Naive thymus-derived CD4-positive, alpha-beta T cell (primary cell): ENCODE data around the gene ZBTB37. TPM values are rescaled to one million over a fixed set of nuclear protein-coding genes. Genes with fewer than 3 reads are reported as not detected.

Source experiments
- ATAC-seq: fragments of 150-1000 bp; cut with Tn5 transposase; 2 replicates; pipeline ENCODE4 v1.10.0; 2021; ENCODE audit warnings: mild to moderate bottlenecking, moderate library complexity
- CTCF ChIA-PET: fragments of 350-600 bp; sonication (Branson Sonifier 250); formaldehyde crosslinking; loops from one replicate; lab custom pipeline; 2021; ENCODE audit warnings: antibody characterized with exemption; lab: Charles Lee
- POLR2A ChIA-PET: fragments of 350-600 bp; sonication (Branson Sonifier 250); formaldehyde crosslinking; loops from one replicate; lab custom pipeline; 2021; ENCODE audit warnings: antibody characterized with exemption, inconsistent platforms; lab: Charles Lee
- DNase-seq, 9 donors: peaks; one replicate each; pipeline versions ENCODE4 v3.0.0 to v3.0.0-alpha.2; 2020 to 2022; ENCODE audit warnings: mixed read lengths in 1 of 9
- H3K27ac ChIP-seq: one replicate; pipeline ENCODE4 v1.7.0; 2013; ENCODE audit warnings: mild to moderate bottlenecking, low read depth, low read length, moderate library complexity
- H3K27me3 ChIP-seq, 2 donors: one replicate each; pipeline ENCODE4 v1.7.0; 2013; ENCODE audit warnings: low read length in 2 of 2, mild to moderate bottlenecking in 2 of 2, moderate library complexity in 2 of 2; ENCODE audit not compliant: control insufficient read depth in 2 of 2, insufficient read depth in 2 of 2
- H3K36me3 ChIP-seq, 3 experiments: 1 replicate in 2 of 3; 2 replicates in 1 of 3; pipeline ENCODE4 v1.7.0; 2013; ENCODE audit warnings: low read length in 3 of 3, mild to moderate bottlenecking in 3 of 3, moderate library complexity in 1 of 3; ENCODE audit not compliant: insufficient read depth in 3 of 3, control insufficient read depth in 2 of 3
- H3K4me1 ChIP-seq, 2 donors: one replicate each; pipeline ENCODE4 v1.7.0; 2013; ENCODE audit warnings: low read length in 2 of 2, mild to moderate bottlenecking in 2 of 2, moderate library complexity in 1 of 2; ENCODE audit not compliant: control insufficient read depth in 2 of 2, insufficient read depth in 2 of 2
- H3K4me3 ChIP-seq: 2 replicates; pipeline ENCODE4 v1.7.0; 2013; ENCODE audit warnings: mild to moderate bottlenecking, low read length
- H3K9me3 ChIP-seq, 3 experiments: 1 replicate in 2 of 3; 2 replicates in 1 of 3; pipeline ENCODE4 v1.7.0; 2013; ENCODE audit warnings: low read length in 3 of 3; ENCODE audit not compliant: control insufficient read depth in 2 of 3
- H3K27ac Mint-ChIP-seq, 9 donors: one replicate each; pipeline ENCODE4 v1.8.0; 2020 to 2022; ENCODE audit warnings: mixed read lengths in 9 of 9, mild to moderate bottlenecking in 8 of 9, moderate library complexity in 5 of 9, inconsistent platforms in 2 of 9
- H3K27me3 Mint-ChIP-seq, 5 donors: one replicate each; pipeline ENCODE4 v1.8.0; 2021 to 2022; ENCODE audit warnings: mixed read lengths in 5 of 5, mild to moderate bottlenecking in 1 of 5
- H3K36me3 Mint-ChIP-seq, 5 donors: one replicate each; pipeline ENCODE4 v1.8.0; 2020 to 2022; ENCODE audit warnings: mixed read lengths in 5 of 5, mild to moderate bottlenecking in 3 of 5, inconsistent platforms in 1 of 5
- H3K4me1 Mint-ChIP-seq, 7 donors: one replicate each; pipeline ENCODE4 v1.8.0; 2020 to 2022; ENCODE audit warnings: mixed read lengths in 7 of 7, mild to moderate bottlenecking in 3 of 7, inconsistent platforms in 1 of 7
- H3K4me3 Mint-ChIP-seq, 10 donors: one replicate each; pipeline ENCODE4 v1.8.0; 2020 to 2022; ENCODE audit warnings: mild to moderate bottlenecking in 10 of 10, mixed read lengths in 10 of 10, moderate library complexity in 6 of 10, inconsistent platforms in 2 of 10
- H3K9me3 Mint-ChIP-seq, 11 donors: one replicate each; pipeline ENCODE4 v1.8.0; 2020 to 2022; ENCODE audit warnings: mixed read lengths in 11 of 11, mild to moderate bottlenecking in 4 of 11, inconsistent platforms in 1 of 11, moderate library complexity in 1 of 11
- intact Hi-C, 2 donors: fragments of 100-400 bp; cut with micrococcal nuclease; formaldehyde crosslinking; loops; one replicate each; pipeline ENCODE4 v1.15.1; 2023
- polyA plus RNA-seq, 2 donors: library from polyadenylated mRNA; unstranded; fragments of 300-500 nt; fragmentation: Illumina TruSeq; gene quantifications; one replicate each; pipeline ENCODE4 v1.2.3, GENCODE V29; 2021
- total RNA-seq, 6 experiments: library from RNA in 5 of 6; stranded (reverse) in 5 of 6; gene quantifications; 1 replicate in 5 of 6; 2 replicates in 1 of 6; pipeline ENCODE4 v1.2.3 and lab custom pipeline; 2021 to 2026

Gene ZBTB37
- total and polyA plus RNA-seq, 7 experiments from 2014 or later = 2.1 to 30.3 (median 21.1) TPM

DNA sequence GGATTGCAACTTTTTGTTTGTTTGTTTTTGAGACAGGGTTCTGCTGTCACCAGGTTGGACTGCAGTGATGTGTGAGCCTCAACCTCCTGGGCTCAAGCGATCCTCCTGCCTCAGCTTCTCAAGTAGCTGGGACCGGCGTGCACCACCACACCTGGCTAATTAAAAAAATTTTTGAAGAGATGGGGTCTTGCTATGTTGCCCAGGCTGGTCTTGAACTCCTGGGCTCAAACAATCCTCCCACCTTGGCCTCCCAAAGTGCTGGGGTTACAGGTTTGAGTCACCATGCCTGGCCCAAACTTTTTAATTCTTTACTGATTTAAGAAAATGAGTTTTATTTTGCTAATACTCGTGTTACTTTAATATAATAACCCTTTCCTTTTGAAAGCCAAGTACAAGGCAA, 80.4 kb downstream of the ZBTB37 start:
- H3K27ac ChIP-seq = no peak overlapping the region
- no peak overlapping the region for H3K4me3 Mint-ChIP-seq
- H3K4me1 Mint-ChIP-seq = peaks cover 0 to 14% (median 13%) of the 10 kb centered on the region in 7 donors
- no peaks in the 10 kb centered on the region for H3K27me3 Mint-ChIP-seq
- intact Hi-C loops = loop anchor here in 1 of 2 donors (5.0 kb wide), 1 partner anchor 516 kb away; no protein-coding TSS in a partner anchor
- peaks cover 12 to 75% (median 25%) of the 10 kb centered on the region in 3 experiments for H3K36me3 ChIP-seq
- H3K27ac Mint-ChIP-seq = no peak overlapping the region
- ChIA-PET CTCF (no interaction called here), POLR2A (no interaction called here)
- H3K9me3 ChIP-seq = no peaks in the 10 kb centered on the region
- H3K4me1 ChIP-seq = no peaks in the 10 kb centered on the region
- H3K27me3 ChIP-seq = no peaks in the 10 kb centered on the region
- peaks cover 0 to 23% (median 16%) of the 10 kb centered on the region in 5 donors for H3K36me3 Mint-ChIP-seq
- ATAC-seq = no peak
- H3K9me3 Mint-ChIP-seq = no peaks in the 10 kb centered on the region
- DNase-seq = no peak
- H3K4me3 ChIP-seq = no peak overlapping the region

Other genes starting within 250 kb of the ZBTB37 start
- not detected for gene TEX50, start 233.0 kb upstream of the ZBTB37 start, total RNA-seq
- gene TEX50, start 233.0 kb upstream of the ZBTB37 start, polyA plus RNA-seq = not detected
- gene ANKRD45, start 198.5 kb upstream of the ZBTB37 start, total RNA-seq = not detected
- gene ANKRD45, start 198.5 kb upstream of the ZBTB37 start, polyA plus RNA-seq = not detected
- gene KLHL20, start 153.4 kb upstream of the ZBTB37 start, total RNA-seq = 10 to 100 TPM; 28.3 to 40.9 (median 32.8) TPM
- 10 to 100 TPM; 25.5 to 27.3 TPM for gene KLHL20, start 153.4 kb upstream of the ZBTB37 start, polyA plus RNA-seq
- 10 to 100 TPM in 3 of 5 experiments, 1 to 10 TPM in 2; 3.6 to 26.0 (median 13.5) TPM for gene DARS2, start 43.7 kb upstream of the ZBTB37 start, total RNA-seq
- 10 to 100 TPM in 1 of 2 donors, 1 to 10 TPM in 1; 9.2 to 13.2 TPM for gene DARS2, start 43.7 kb upstream of the ZBTB37 start, polyA plus RNA-seq
- gene CENPL, start 43.5 kb upstream of the ZBTB37 start, total RNA-seq = 10 to 100 TPM in 2 of 5 experiments, 1 to 10 TPM in 3; 5.2 to 25.1 (median 9.5) TPM
- 1 to 10 TPM; 5.1 to 6.9 TPM for gene CENPL, start 43.5 kb upstream of the ZBTB37 start, polyA plus RNA-seq
- gene GAS5, start 391 bp upstream of the ZBTB37 start, total RNA-seq = 100 to 1,000 TPM; 371 to 954 (median 885) TPM
- 100 to 1,000 TPM; 493 to 676 TPM for gene GAS5, start 391 bp upstream of the ZBTB37 start, polyA plus RNA-seq
- gene SERPINC1, start 48.9 kb downstream of the ZBTB37 start, total RNA-seq = under 1 TPM in 1 of 5 experiments, not detected in 4; 0.32 TPM
- gene SERPINC1, start 48.9 kb downstream of the ZBTB37 start, polyA plus RNA-seq = under 1 TPM in 1 of 2 donors, not detected in 1; 0.25 TPM
- gene RC3H1, start 154.0 kb downstream of the ZBTB37 start, total RNA-seq = 10 to 100 TPM; 36.5 to 49.5 (median 47.7) TPM
- 1 to 10 TPM; 6.7 to 7.2 TPM for gene RC3H1, start 154.0 kb downstream of the ZBTB37 start, polyA plus RNA-seq